HepG2 (cell line): ENCODE measurements around the gene UAP1L1. TPM values are rescaled to one million over a fixed set of nuclear protein-coding genes. Genes with fewer than 3 reads are reported as not detected.

Experiments used
- AGO2 ChIP-seq: fragments of 200-400 bp; formaldehyde crosslinking; optimal IDR thresholded peaks from 2 replicates; pipeline ENCODE3; 2017; ENCODE audit warnings: mild to moderate bottlenecking, low read depth, low read length, moderate library complexity
- BCL6 ChIP-seq: IDR thresholded peaks from 2 replicates; pipeline ENCODE4 v1.6.1; 2016; ENCODE audit warnings: missing genetic modification reagents, missing compliant biosample characterization
- CBX1 ChIP-seq: IDR thresholded peaks from one replicate; pipeline ENCODE4 v1.6.1; 2016; ENCODE audit warnings: antibody characterized with exemption, low read depth
- DMTF1 ChIP-seq: sonication (generic); formaldehyde crosslinking; IDR thresholded peaks from 2 replicates; pipeline ENCODE4 v1.4.0; 2020; ENCODE audit warnings: mild to moderate bottlenecking, missing genetic modification reagents
- DNMT1 ChIP-seq: sonication (generic); formaldehyde crosslinking; IDR thresholded peaks from 2 replicates; pipeline ENCODE4 v1.5.1; 2020; ENCODE audit warnings: mild to moderate bottlenecking, missing genetic modification reagents
- ESRRA ChIP-seq: sonication (generic); formaldehyde crosslinking; IDR thresholded peaks from 2 replicates; pipeline ENCODE4 v1.5.1; 2020; ENCODE audit warnings: mild to moderate bottlenecking, low read depth, missing genetic modification reagents
- ETS1 ChIP-seq: sonication (generic); formaldehyde crosslinking; IDR thresholded peaks from 2 replicates; pipeline ENCODE4 v1.4.0; 2020; ENCODE audit warnings: missing genetic modification reagents
- HCFC1 ChIP-seq: fragments of 150-350 bp; IDR thresholded peaks from 2 replicates; pipeline ENCODE4 v1.6.1; 2014; ENCODE audit warnings: low read depth, low read length
- MNT ChIP-seq: fragments of 450-650 bp; IDR thresholded peaks from 2 replicates; pipeline ENCODE4 v1.6.1; 2016
- SKI ChIP-seq: fragments of 450-650 bp; IDR thresholded peaks from one replicate; pipeline ENCODE4 v1.6.1; 2018; ENCODE audit warnings: mild to moderate bottlenecking; ENCODE audit not compliant: partially characterized antibody
- ZFP36 ChIP-seq: fragments of 150-350 bp; IDR thresholded peaks from 2 replicates; pipeline ENCODE4 v1.6.1; 2018; ENCODE audit warnings: borderline replicate concordance, low read length, low read depth; ENCODE audit not compliant: partially characterized antibody
- ZFY ChIP-seq: sonication (generic); formaldehyde crosslinking; IDR thresholded peaks from 2 replicates; pipeline ENCODE4 v1.4.0; 2020; ENCODE audit warnings: missing genetic modification reagents
- ZNF292 ChIP-seq: sonication (generic); formaldehyde crosslinking; IDR thresholded peaks from 2 replicates; pipeline ENCODE4 v1.8.1; 2022; ENCODE audit warnings: mild to moderate bottlenecking, low read depth, missing genetic modification reagents, borderline replicate concordance
- ZNF431 ChIP-seq: sonication (generic); formaldehyde crosslinking; IDR thresholded peaks from 2 replicates; pipeline ENCODE4 v1.9.0; 2022; ENCODE audit warnings: missing genetic modification reagents, low read depth, mild to moderate bottlenecking, borderline replicate concordance
- ZNF496 ChIP-seq: sonication (generic); formaldehyde crosslinking; IDR thresholded peaks from 2 replicates; pipeline ENCODE4 v1.8.1; 2023; ENCODE audit warnings: mild to moderate bottlenecking, moderate library complexity, missing genetic modification reagents; ENCODE audit not compliant: insufficient replicate concordance
- polyA plus RNA-seq, 8 experiments: library from polyadenylated mRNA; depleted of rRNA in 3 of 8; stranded (reverse) in 7 of 8; unstranded in 1 of 8; fragments of >200 nt; fragmentation: Illumina TruSeq in 4 of 8; extraction: Trizol in 4 of 8; gene quantifications; 2 replicates each; pipeline versions ENCODE4 v1.2.1 to v1.2.3, GENCODE V29; 2011 to 2016; ENCODE audit warnings: low read depth in 4 of 8, missing spikeins in 1 of 8, mixed read lengths in 1 of 8; ENCODE audit not compliant: insufficient read depth in 1 of 8
- total RNA-seq, 5 experiments: library from RNA; depleted of rRNA; stranded (reverse); fragments of >200 nt; fragmentation: Illumina TruSeq; extraction: Trizol; gene quantifications; 2 replicates each; pipeline ENCODE4 v1.2.3, GENCODE V29; 2016; ENCODE audit warnings: low read depth in 1 of 5
- TF ChIP-seq, protein P1 (sequence below): sonication (generic); formaldehyde crosslinking; IDR thresholded peaks from 2 replicates; pipeline ENCODE4 v1.4.0; 2020; ENCODE audit warnings: missing genetic modification reagents, borderline replicate concordance
- TF ChIP-seq, protein P2 (sequence below): sonication (generic); formaldehyde crosslinking; IDR thresholded peaks from 2 replicates; pipeline ENCODE4 v1.4.0; 2020; ENCODE audit warnings: missing genetic modification reagents, mild to moderate bottlenecking, borderline replicate concordance

Gene UAP1L1
- total and polyA plus RNA-seq, 2 of the 13 experiments (the other 11 are each of a cell fraction or from before 2014, with no cell fraction given): 5.4 to 6.4 TPM

GRCh38 chr9:137070906-137071275 lies 6.4 kb upstream of the UAP1L1 start (continued):
- TF ChIP-seq ZNF292 (CRISPR knock-in tag) (no peak), DMTF1 (CRISPR knock-in tag) (no peak), CBX1 (no peak), ESRRA (no peak), ZNF496 (CRISPR knock-in tag) (no peak), AGO2 (no peak), ZNF431 (CRISPR knock-in tag) (no peak), MNT (no peak), BCL6 (no peak), DNMT1 (CRISPR knock-in tag) (no peak), SKI (no peak), ZFY (CRISPR knock-in tag) (no peak), ETS1 (no peak), ZFP36 (no peak), HCFC1 (no peak)
- TF ChIP-seq, protein P1, sequence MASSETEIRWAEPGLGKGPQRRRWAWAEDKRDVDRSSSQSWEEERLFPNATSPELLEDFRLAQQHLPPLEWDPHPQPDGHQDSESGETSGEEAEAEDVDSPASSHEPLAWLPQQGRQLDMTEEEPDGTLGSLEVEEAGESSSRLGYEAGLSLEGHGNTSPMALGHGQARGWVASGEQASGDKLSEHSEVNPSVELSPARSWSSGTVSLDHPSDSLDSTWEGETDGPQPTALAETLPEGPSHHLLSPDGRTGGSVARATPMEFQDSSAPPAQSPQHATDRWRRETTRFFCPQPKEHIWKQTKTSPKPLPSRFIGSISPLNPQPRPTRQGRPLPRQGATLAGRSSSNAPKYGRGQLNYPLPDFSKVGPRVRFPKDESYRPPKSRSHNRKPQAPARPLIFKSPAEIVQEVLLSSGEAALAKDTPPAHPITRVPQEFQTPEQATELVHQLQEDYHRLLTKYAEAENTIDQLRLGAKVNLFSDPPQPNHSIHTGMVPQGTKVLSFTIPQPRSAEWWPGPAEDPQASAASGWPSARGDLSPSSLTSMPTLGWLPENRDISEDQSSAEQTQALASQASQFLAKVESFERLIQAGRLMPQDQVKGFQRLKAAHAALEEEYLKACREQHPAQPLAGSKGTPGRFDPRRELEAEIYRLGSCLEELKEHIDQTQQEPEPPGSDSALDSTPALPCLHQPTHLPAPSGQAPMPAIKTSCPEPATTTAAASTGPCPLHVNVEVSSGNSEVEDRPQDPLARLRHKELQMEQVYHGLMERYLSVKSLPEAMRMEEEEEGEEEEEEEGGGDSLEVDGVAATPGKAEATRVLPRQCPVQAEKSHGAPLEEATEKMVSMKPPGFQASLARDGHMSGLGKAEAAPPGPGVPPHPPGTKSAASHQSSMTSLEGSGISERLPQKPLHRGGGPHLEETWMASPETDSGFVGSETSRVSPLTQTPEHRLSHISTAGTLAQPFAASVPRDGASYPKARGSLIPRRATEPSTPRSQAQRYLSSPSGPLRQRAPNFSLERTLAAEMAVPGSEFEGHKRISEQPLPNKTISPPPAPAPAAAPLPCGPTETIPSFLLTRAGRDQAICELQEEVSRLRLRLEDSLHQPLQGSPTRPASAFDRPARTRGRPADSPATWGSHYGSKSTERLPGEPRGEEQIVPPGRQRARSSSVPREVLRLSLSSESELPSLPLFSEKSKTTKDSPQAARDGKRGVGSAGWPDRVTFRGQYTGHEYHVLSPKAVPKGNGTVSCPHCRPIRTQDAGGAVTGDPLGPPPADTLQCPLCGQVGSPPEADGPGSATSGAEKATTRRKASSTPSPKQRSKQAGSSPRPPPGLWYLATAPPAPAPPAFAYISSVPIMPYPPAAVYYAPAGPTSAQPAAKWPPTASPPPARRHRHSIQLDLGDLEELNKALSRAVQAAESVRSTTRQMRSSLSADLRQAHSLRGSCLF (CRISPR knock-in tag): no peak
- TF ChIP-seq, protein P2, sequence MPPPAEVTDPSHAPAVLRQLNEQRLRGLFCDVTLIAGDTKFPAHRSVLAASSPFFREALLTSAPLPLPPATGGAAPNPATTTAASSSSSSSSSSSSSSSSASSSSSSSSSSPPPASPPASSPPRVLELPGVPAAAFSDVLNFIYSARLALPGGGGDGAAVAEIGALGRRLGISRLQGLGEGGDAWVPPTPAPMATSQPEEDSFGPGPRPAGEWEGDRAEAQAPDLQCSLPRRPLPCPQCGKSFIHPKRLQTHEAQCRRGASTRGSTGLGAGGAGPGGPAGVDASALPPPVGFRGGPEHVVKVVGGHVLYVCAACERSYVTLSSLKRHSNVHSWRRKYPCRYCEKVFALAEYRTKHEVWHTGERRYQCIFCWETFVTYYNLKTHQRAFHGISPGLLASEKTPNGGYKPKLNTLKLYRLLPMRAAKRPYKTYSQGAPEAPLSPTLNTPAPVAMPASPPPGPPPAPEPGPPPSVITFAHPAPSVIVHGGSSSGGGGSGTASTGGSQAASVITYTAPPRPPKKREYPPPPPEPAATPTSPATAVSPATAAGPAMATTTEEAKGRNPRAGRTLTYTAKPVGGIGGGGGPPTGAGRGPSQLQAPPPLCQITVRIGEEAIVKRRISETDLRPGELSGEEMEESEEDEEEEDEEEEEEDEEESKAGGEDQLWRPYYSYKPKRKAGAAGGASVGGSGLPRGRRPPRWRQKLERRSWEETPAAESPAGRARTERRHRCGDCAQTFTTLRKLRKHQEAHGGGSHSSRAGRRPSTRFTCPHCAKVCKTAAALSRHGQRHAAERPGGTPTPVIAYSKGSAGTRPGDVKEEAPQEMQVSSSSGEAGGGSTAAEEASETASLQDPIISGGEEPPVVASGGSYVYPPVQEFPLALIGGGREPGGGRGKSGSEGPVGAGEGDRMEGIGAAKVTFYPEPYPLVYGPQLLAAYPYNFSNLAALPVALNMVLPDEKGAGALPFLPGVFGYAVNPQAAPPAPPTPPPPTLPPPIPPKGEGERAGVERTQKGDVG (CRISPR knock-in tag): peak; percentile 21; the same call in 1 of the 2 replicates
